WTC11 (cell line): ENCODE results near the gene SSRP1. TPM values are rescaled to one million over a fixed set of nuclear protein-coding genes. Genes with fewer than 3 reads are reported as not detected.

Source experiments
- ATAC-seq: fragments of 200-7000 bp; cut with Tn5 transposase; 2 replicates; pipeline ENCODE4 v1.10.0; 2021; ENCODE audit warnings: mild to moderate bottlenecking, moderate library complexity
- CTCF ChIA-PET: fragments of 300-600 bp; sonication (Branson Sonifier 250); formaldehyde crosslinking; loops from one replicate; lab custom pipeline; 2021; ENCODE audit warnings: antibody characterized with exemption; lab: Charles Lee
- POLR2A ChIA-PET: fragments of 350-600 bp; sonication (Branson Sonifier 250); formaldehyde crosslinking; loops from one replicate; lab custom pipeline; 2021; ENCODE audit warnings: antibody characterized with exemption; lab: Charles Lee
- DNase-seq: peaks from one replicate; pipeline ENCODE4 v3.0.0; 2021; ENCODE audit warnings: low spot score
- H3K27ac Mint-ChIP-seq: 2 replicates; pipeline ENCODE4 v1.8.0; 2021; ENCODE audit warnings: mixed read lengths
- H3K27me3 Mint-ChIP-seq: 2 replicates; pipeline ENCODE4 v1.8.0; 2021; ENCODE audit warnings: low read depth, mild to moderate bottlenecking, moderate library complexity, mixed read lengths
- H3K36me3 Mint-ChIP-seq: 2 replicates; pipeline ENCODE4 v1.8.0; 2021; ENCODE audit warnings: mixed read lengths
- H3K4me1 Mint-ChIP-seq: 2 replicates; pipeline ENCODE4 v1.8.0; 2022; ENCODE audit warnings: mixed read lengths
- H3K4me3 Mint-ChIP-seq: 2 replicates; pipeline ENCODE4 v1.8.0; 2021; ENCODE audit warnings: mild to moderate bottlenecking, moderate library complexity, mixed read lengths
- H3K9me3 Mint-ChIP-seq: 2 replicates; pipeline ENCODE4 v1.8.0; 2021; ENCODE audit warnings: mixed read lengths
- ARID4B ChIP-seq: sonication (generic); formaldehyde crosslinking; IDR thresholded peaks from 2 replicates; pipeline ENCODE4 v1.8.0; 2023; ENCODE audit warnings: missing genetic modification reagents, mild to moderate bottlenecking, borderline replicate concordance
- ATF1 ChIP-seq: sonication (generic); formaldehyde crosslinking; IDR thresholded peaks from 2 replicates; pipeline ENCODE4 v1.8.1; 2023; ENCODE audit warnings: mild to moderate bottlenecking, moderate library complexity, missing genetic modification reagents
- E2F4 ChIP-seq: sonication (generic); formaldehyde crosslinking; IDR thresholded peaks from 2 replicates; pipeline ENCODE4 v1.8.1; 2022; ENCODE audit warnings: low read depth, mild to moderate bottlenecking, moderate library complexity, missing genetic modification reagents, borderline replicate concordance
- ESRRA ChIP-seq: sonication (generic); formaldehyde crosslinking; IDR thresholded peaks from 2 replicates; pipeline ENCODE4 v1.8.1; 2022; ENCODE audit warnings: mild to moderate bottlenecking, missing genetic modification reagents, borderline replicate concordance
- GABPB1 ChIP-seq: sonication (generic); formaldehyde crosslinking; IDR thresholded peaks from 2 replicates; pipeline ENCODE4 v1.8.1; 2023; ENCODE audit warnings: mild to moderate bottlenecking, missing genetic modification reagents
- GTF2I ChIP-seq: fragments of 250-450 bp; sonication (Bioruptor Pico); conservative IDR thresholded peaks from 2 replicates; pipeline ENCODE4 v1.4.0; 2021; ENCODE audit warnings: mild to moderate bottlenecking
- NR2C2 ChIP-seq: sonication (generic); formaldehyde crosslinking; IDR thresholded peaks from 2 replicates; pipeline ENCODE4 v1.8.0; 2022; ENCODE audit warnings: mild to moderate bottlenecking, missing genetic modification reagents
- RELA ChIP-seq: sonication (generic); formaldehyde crosslinking; IDR thresholded peaks from 2 replicates; pipeline ENCODE4 v1.8.1; 2022; ENCODE audit warnings: missing genetic modification reagents, mild to moderate bottlenecking, borderline replicate concordance
- SP1 ChIP-seq: sonication (generic); formaldehyde crosslinking; conservative IDR thresholded peaks from 2 replicates; pipeline ENCODE4 v1.8.1; 2022; ENCODE audit warnings: missing genetic modification reagents
- TP53 ChIP-seq: sonication (generic); formaldehyde crosslinking; IDR thresholded peaks from 2 replicates; pipeline ENCODE4 v1.8.1; 2023; ENCODE audit warnings: mild to moderate bottlenecking, missing genetic modification reagents
- ZNF121 ChIP-seq: sonication (generic); formaldehyde crosslinking; IDR thresholded peaks from 2 replicates; pipeline ENCODE4 v1.8.0; 2023; ENCODE audit warnings: missing genetic modification reagents
- ZNF219 ChIP-seq: sonication (generic); formaldehyde crosslinking; IDR thresholded peaks from 2 replicates; pipeline ENCODE4 v1.8.0; 2023; ENCODE audit warnings: missing genetic modification reagents, mild to moderate bottlenecking, borderline replicate concordance
- total RNA-seq: library from RNA; stranded (reverse); gene quantifications from 3 replicates; pipeline ENCODE4 v1.2.3, GENCODE V29; 2021
- TF ChIP-seq, protein P1 (sequence below): sonication (generic); formaldehyde crosslinking; IDR thresholded peaks from 2 replicates; pipeline ENCODE4 v1.8.1; 2023; ENCODE audit warnings: mild to moderate bottlenecking, missing genetic modification reagents, borderline replicate concordance

SSRP1 gene
- total RNA-seq, 1 experiment from 2014 or later: 228 TPM

DNA sequence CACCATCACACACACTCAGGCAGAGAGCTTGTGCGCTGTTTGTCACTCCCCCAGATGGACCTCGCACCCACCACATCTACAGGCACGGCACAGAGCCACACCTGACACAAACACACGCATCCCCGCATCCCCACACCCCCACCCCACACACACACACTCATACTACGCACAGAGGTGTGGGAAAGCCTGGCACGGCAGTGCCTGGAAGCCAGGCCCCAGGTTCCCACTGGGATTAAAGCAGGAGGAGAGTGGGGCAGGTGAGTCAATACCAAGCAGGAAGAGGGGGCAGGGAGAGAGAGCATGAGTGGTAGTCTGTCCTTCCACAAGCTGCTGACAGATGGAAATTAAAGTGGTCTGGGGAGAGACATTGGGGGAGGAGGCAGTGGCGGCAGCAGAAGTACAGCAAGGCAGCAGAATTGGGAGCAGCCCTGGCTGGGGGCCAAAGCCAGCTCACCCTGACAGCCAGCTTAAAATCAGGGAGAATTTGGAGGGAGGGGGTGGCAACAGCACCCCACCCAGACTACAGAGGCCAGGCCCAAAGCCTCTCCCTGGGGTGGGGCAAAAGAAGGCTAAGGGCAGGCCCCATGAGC is 31.6 kb downstream of the SSRP1 start (continued):
- no peak for TF ChIP-seq E2F4

- CTCF ChIA-PET: interaction anchor here (0.6 to 5.0 kb wide), 10 partner anchors 9 to 183 kb away, joined by 3 to 22 read pairs (median 4); no protein-coding TSS in a partner anchor
- no peak overlapping the region for H3K4me3 Mint-ChIP-seq
- TF ChIP-seq GABPB1 (CRISPR knock-in tag) (no peak), ARID4B (CRISPR knock-in tag) (no peak), RELA (no peak), ZNF121 (CRISPR knock-in tag) (peak; percentile 89)
- DNase-seq: no peak
- peaks cover 66% of the 10 kb centered on the region for H3K36me3 Mint-ChIP-seq
- peaks cover 15% of the 10 kb centered on the region for H3K9me3 Mint-ChIP-seq
- peak overlapping the region; percentile 70; the same call in 1 of the 2 replicates for H3K27ac Mint-ChIP-seq
- ATAC-seq: peak; percentile 87
- POLR2A ChIA-PET: interaction anchor here (0.7 to 2.5 kb wide), 5 partner anchors 8 to 21 kb away, joined by 3 to 9 read pairs (median 4); partner anchors contain the start of gene TNKS1BP1
- peaks cover 16% of the 10 kb centered on the region for H3K4me1 Mint-ChIP-seq
- H3K27me3 Mint-ChIP-seq: no peaks in the 10 kb centered on the region
These were observed 32.3 kb downstream of the SSRP1 start for GRCh38 chr11:57303280-57303989.

GRCh38 chr11:57302489-57302888 is 33.2 kb downstream of the SSRP1 start:
- DNase-seq (no peak), ATAC-seq (no peak)
- TF ChIP-seq, protein P1, sequence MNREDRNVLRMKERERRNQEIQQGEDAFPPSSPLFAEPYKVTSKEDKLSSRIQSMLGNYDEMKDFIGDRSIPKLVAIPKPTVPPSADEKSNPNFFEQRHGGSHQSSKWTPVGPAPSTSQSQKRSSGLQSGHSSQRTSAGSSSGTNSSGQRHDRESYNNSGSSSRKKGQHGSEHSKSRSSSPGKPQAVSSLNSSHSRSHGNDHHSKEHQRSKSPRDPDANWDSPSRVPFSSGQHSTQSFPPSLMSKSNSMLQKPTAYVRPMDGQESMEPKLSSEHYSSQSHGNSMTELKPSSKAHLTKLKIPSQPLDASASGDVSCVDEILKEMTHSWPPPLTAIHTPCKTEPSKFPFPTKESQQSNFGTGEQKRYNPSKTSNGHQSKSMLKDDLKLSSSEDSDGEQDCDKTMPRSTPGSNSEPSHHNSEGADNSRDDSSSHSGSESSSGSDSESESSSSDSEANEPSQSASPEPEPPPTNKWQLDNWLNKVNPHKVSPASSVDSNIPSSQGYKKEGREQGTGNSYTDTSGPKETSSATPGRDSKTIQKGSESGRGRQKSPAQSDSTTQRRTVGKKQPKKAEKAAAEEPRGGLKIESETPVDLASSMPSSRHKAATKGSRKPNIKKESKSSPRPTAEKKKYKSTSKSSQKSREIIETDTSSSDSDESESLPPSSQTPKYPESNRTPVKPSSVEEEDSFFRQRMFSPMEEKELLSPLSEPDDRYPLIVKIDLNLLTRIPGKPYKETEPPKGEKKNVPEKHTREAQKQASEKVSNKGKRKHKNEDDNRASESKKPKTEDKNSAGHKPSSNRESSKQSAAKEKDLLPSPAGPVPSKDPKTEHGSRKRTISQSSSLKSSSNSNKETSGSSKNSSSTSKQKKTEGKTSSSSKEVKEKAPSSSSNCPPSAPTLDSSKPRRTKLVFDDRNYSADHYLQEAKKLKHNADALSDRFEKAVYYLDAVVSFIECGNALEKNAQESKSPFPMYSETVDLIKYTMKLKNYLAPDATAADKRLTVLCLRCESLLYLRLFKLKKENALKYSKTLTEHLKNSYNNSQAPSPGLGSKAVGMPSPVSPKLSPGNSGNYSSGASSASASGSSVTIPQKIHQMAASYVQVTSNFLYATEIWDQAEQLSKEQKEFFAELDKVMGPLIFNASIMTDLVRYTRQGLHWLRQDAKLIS (CRISPR knock-in tag): no peak
- TF ChIP-seq TP53 (CRISPR knock-in tag) (no peak), SP1 (CRISPR knock-in tag) (no peak), ESRRA (CRISPR knock-in tag) (no peak), ZNF219 (CRISPR knock-in tag) (no peak), NR2C2 (CRISPR knock-in tag) (no peak), ATF1 (CRISPR knock-in tag) (no peak), GTF2I (CRISPR knock-in tag) (no peak)
- peaks cover 16% of the 10 kb centered on the region for H3K4me1 Mint-ChIP-seq
- H3K4me3 Mint-ChIP-seq: no peak overlapping the region
- ChIA-PET POLR2A (no interaction called here), CTCF (interaction anchor here (1.1 to 5.0 kb wide), 5 partner anchors 8 to 54 kb away, joined by 3 to 22 read pairs (median 4); no protein-coding TSS in a partner anchor)
- no peak overlapping the region for H3K27ac Mint-ChIP-seq
- H3K9me3 Mint-ChIP-seq: peaks cover 21% of the 10 kb centered on the region
- peaks cover 67% of the 10 kb centered on the region for H3K36me3 Mint-ChIP-seq
- H3K27me3 Mint-ChIP-seq: no peaks in the 10 kb centered on the region
